GM12892 (cell line): ENCODE results near the gene CARMIL1.
A peak's percentile ranks its signal among the peaks of the same experiment; 100 is the strongest.

Experiments
- DNase-seq: peaks from one replicate; pipeline ENCODE4 v3.0.0; 2011; ENCODE audit not compliant: insufficient read length
- FAIRE-seq: peaks from 2 replicates; lab custom pipeline; 2011; peaks lifted over from hg19 to GRCh38; lab: Jason Lieb, UNC
- POLR2A ChIP-seq: IDR thresholded peaks from 2 replicates; pipeline ENCODE4 v1.6.1; 2011; ENCODE audit warnings: low read depth, low read length, control low read depth
- POLR2AphosphoS5 ChIP-seq: IDR thresholded peaks from 2 replicates; pipeline ENCODE4 v1.6.1; 2011; ENCODE audit warnings: low read depth, low read length, control low read depth
- TAF1 ChIP-seq: IDR thresholded peaks from 2 replicates; pipeline ENCODE4 v1.6.1; 2011; ENCODE audit warnings: low read depth, mild to moderate bottlenecking, control low read depth, low read length, borderline replicate concordance

The CARMIL1 gene

GRCh38 chr6:25476126-25476525, 197.0 kb downstream of the CARMIL1 start:
- TF ChIP-seq TAF1 (no peak), POLR2AphosphoS5 (no peak), POLR2A (no peak)
- DNase-seq: no peak
- FAIRE-seq: no peak

GRCh38 chr6:25477006-25477590, 197.9 kb downstream of the CARMIL1 start:
- TF ChIP-seq TAF1: no peak
- TF ChIP-seq POLR2AphosphoS5: no peak
- TF ChIP-seq POLR2A: no peak
- DNase-seq: no peak
- FAIRE-seq: no peak

- DNase-seq (no peak), FAIRE-seq (no peak)
- TF ChIP-seq POLR2A (no peak), TAF1 (no peak), POLR2AphosphoS5 (no peak)
Measured at GRCh38 chr6:25478973-25479372, 199.8 kb downstream of the CARMIL1 start.

GRCh38 chr6:25481267-25481666, 202.1 kb downstream of the CARMIL1 start:
- TF ChIP-seq POLR2A (no peak), POLR2AphosphoS5 (no peak), TAF1 (no peak)
- DNase-seq (no peak), FAIRE-seq (peak; percentile 9)

- FAIRE-seq: no peak
- no peak for DNase-seq
- TF ChIP-seq TAF1 (no peak), POLR2A (no peak), POLR2AphosphoS5 (no peak)
Measured at GRCh38 chr6:25482996-25483395, 203.8 kb downstream of the CARMIL1 start.

GRCh38 chr6:25483943-25484342, 204.8 kb downstream of the CARMIL1 start:
- no peak for TF ChIP-seq POLR2AphosphoS5
- no peak for TF ChIP-seq POLR2A
- TF ChIP-seq TAF1: no peak
- FAIRE-seq: no peak

GRCh38 chr6:25484900-25485299, 205.7 kb downstream of the CARMIL1 start:
- no peak for FAIRE-seq
- TF ChIP-seq POLR2AphosphoS5 (no peak), POLR2A (no peak), TAF1 (no peak)
- DNase-seq: no peak

More at GRCh38 chr6:25483943-25484342, 204.8 kb downstream of the CARMIL1 start:
- DNase-seq: no peak

GRCh38 chr6:25485821-25486534, 206.8 kb downstream of the CARMIL1 start:
- no peak for FAIRE-seq
- no peak for DNase-seq
- TF ChIP-seq POLR2A: no peak
- no peak for TF ChIP-seq TAF1
- TF ChIP-seq POLR2AphosphoS5: no peak

GRCh38 chr6:25486550-25486949, 207.4 kb downstream of the CARMIL1 start:
- FAIRE-seq (no peak), DNase-seq (no peak)
- no peak for TF ChIP-seq POLR2A

- DNase-seq: no peak
- TF ChIP-seq TAF1 (no peak), POLR2A (no peak), POLR2AphosphoS5 (no peak)
- FAIRE-seq: no peak
Measured at GRCh38 chr6:25487012-25487411, 207.8 kb downstream of the CARMIL1 start.

- FAIRE-seq (no peak), DNase-seq (no peak)
- TF ChIP-seq TAF1 (no peak), POLR2AphosphoS5 (no peak), POLR2A (no peak)
Measured at GRCh38 chr6:25488156-25488555, 209.0 kb downstream of the CARMIL1 start.

- DNase-seq: no peak
- FAIRE-seq: no peak
- no peak for TF ChIP-seq POLR2A
- TF ChIP-seq POLR2AphosphoS5: no peak
- TF ChIP-seq TAF1: no peak
Measured at GRCh38 chr6:25489399-25489798, 210.2 kb downstream of the CARMIL1 start.
